Activated naive CD4-positive, alpha-beta T cell treated with anti-CD3 and anti-CD28 coated beads, Interleukin-2, amount 10 ng/mL, durations not matched to agents 7 days and 5 days (primary cell): ENCODE data around the gene DNASE1.
A peak's percentile ranks its signal among the peaks of the same experiment; 100 is the strongest.

Experiments used
- CTCF ChIA-PET: fragments of 350-600 bp; sonication (Branson Sonifier 250); formaldehyde crosslinking; loops from one replicate; lab custom pipeline; 2021; ENCODE audit warnings: antibody characterized with exemption; lab: Charles Lee
- DNase-seq: peaks from one replicate; pipeline ENCODE4 v3.0.0-alpha.2; 2020
- H3K27ac Mint-ChIP-seq: one replicate; pipeline ENCODE4 v1.8.0; 2021; ENCODE audit warnings: mild to moderate bottlenecking, moderate library complexity, mixed read lengths
- H3K27me3 Mint-ChIP-seq: one replicate; pipeline ENCODE4 v1.8.0; 2021; ENCODE audit warnings: mild to moderate bottlenecking, mixed read lengths
- H3K36me3 Mint-ChIP-seq: one replicate; pipeline ENCODE4 v1.8.0; 2021; ENCODE audit warnings: mixed read lengths
- H3K4me1 Mint-ChIP-seq: one replicate; pipeline ENCODE4 v1.8.0; 2021; ENCODE audit warnings: mixed read lengths
- H3K4me3 Mint-ChIP-seq: one replicate; pipeline ENCODE4 v1.8.0; 2021; ENCODE audit warnings: mild to moderate bottlenecking, moderate library complexity, mixed read lengths
- H3K9me3 Mint-ChIP-seq: one replicate; pipeline ENCODE4 v1.8.0; 2021; ENCODE audit warnings: mixed read lengths

Gene DNASE1

DNA sequence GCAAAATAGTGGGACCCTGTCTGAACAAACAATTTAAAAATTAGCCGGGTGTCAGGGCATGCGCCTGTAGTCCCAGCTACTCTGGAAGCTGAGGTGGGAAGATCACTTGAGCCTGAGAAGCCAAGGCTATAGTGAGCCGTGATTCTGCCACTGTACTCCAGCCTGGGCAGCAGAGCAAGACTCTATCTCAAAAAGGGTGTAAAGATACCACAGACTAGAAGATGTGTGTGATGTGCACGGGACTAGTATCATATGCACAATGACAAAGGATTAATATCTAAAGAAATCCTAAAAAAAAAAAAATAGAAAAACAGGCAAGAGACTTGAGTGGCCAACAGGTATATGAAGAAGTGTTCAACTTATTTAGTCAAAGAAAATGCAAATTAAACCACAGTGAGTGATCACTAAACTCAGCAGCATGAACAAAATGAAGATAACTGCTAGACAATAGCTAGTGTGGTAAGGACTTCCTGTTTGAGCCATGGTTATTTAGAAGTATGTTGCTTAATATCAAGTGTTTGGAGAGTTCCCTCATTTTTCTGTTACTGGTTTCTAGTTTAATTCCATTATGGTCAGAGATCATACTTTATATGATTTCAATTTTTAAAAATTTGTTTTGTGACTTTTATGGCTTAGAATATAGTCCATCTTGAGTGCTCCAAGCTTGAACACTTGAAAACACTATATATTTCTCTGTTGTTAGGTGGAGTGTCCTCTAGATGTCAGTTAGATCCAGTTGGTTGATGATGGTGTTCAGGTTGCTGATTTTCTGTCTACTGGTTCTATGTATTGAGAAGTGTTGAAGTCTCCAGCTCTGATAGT lies 28.4 kb upstream of the DNASE1 start:
- no peaks in the 10 kb centered on the region for H3K9me3 Mint-ChIP-seq
- peaks cover 2% of the 10 kb centered on the region for H3K36me3 Mint-ChIP-seq
- peak overlapping the region; percentile 74 for H3K27ac Mint-ChIP-seq
- DNase-seq = no peak
- no peak overlapping the region for H3K4me3 Mint-ChIP-seq
- no peaks in the 10 kb centered on the region for H3K27me3 Mint-ChIP-seq
- H3K4me1 Mint-ChIP-seq = peaks cover 22% of the 10 kb centered on the region
- CTCF ChIA-PET = interaction anchor here (0.7 to 1.9 kb wide), 17 partner anchors 11 to 628 kb away, joined by 3 to 11 read pairs (median 3); partner anchors contain the start of gene DNASE1

DNA sequence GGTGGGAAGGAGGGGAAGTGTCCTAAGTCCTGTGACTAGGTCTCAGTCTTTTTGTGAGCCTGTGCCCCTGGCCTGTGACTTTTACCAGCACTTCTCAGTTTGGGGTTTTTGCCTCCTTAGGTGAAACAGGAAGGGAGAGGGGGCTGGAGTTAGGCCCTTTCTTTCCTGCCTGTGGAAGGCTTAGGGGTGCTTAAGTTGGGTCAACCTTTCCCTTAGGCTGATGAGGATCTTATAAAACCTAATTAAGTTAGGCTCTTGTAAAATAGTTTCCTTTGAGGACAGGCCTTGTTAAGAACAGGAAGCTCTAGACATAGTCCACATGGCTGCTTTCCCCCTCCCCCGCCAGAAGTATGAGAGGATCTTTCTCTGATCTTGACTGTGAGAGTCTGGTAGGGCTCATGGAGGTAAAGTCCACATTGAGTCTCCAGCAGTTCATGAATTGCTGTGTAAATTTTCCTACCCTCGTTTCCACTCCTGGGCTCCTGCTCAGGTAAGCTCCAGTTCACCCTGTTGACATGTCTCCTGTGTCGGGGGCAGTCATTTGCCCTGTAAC lies 17.0 kb upstream of the DNASE1 start:
- Mint-ChIP-seq H3K4me1 (peaks cover 25% of the 10 kb centered on the region), H3K4me3 (no peak overlapping the region), H3K27ac (peak overlapping the region; percentile 85), H3K9me3 (no peaks in the 10 kb centered on the region), H3K27me3 (no peaks in the 10 kb centered on the region), H3K36me3 (peaks cover 11% of the 10 kb centered on the region)
- CTCF ChIA-PET = interaction anchor here (1.0 to 1.9 kb wide), 2 partner anchors 11 to 16 kb away, joined by 5 to 8 read pairs; no protein-coding TSS in a partner anchor
- DNase-seq = peak; percentile 66

DNA sequence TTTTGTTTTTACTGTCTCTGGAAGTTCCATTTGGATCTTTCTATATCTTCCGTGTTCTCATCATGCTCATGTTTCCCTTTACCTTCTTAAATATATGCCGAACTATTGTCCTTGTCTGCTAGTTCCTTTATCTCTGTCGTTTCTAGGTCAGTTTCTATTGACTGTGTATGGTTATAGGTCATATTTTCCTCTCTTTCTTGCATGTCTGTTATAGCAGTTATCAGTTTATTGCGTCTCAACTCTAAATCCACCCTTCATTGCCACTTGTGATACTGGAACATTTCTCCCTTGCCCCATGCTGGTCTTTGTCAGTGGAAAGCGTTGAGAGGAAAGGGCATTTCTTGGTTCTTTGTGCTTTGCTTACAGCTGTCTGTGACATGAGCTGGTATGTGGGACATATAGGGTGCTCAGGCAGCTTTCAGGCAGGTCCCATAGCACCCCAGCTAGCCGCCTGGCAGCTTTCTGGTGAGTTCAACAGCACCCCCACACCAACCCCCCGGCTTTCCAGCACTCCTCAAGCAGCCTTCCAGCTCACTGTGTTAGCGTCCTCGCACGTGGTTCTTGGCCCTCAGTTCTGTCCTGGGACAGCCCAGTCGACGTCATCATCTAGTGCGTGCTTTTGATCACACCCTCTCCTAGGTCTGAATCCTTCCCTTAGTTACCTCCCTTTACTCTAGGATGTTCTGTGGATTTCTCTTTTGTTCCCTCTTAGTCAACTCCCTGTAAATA lies 15.4 kb upstream of the DNASE1 start:
- Mint-ChIP-seq H3K4me3 (no peak overlapping the region), H3K9me3 (no peaks in the 10 kb centered on the region), H3K27me3 (no peaks in the 10 kb centered on the region), H3K27ac (no peak overlapping the region), H3K36me3 (peaks cover 11% of the 10 kb centered on the region), H3K4me1 (peaks cover 25% of the 10 kb centered on the region)
- CTCF ChIA-PET = interaction anchor here (1.3 kb wide), 1 partner anchor 23 kb away, joined by 4 read pairs; no protein-coding TSS in a partner anchor
- no peak for DNase-seq

DNA sequence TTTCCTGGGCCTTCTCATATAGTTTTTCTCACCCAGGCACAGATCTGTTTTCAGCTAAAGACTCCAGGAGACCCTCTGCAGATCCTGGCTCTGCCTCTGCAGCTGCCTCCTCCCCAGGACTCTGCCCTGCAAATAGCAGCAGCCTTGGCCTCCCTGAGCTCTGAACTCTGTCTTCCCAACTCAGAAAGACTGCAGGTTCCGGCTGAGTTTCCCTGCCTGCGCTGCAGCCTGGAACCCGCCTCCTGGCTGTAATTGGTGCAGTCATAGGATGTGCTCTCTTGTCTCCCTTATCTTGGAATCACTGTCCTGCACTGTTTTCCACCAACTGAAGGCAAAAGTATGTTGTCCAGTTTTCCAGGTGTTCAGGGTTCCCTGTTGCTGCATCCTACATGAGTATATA lies 14.3 kb upstream of the DNASE1 start:
- Mint-ChIP-seq H3K4me3 (no peak overlapping the region), H3K27me3 (no peaks in the 10 kb centered on the region), H3K36me3 (peaks cover 11% of the 10 kb centered on the region), H3K27ac (no peak overlapping the region), H3K9me3 (no peaks in the 10 kb centered on the region), H3K4me1 (peaks cover 25% of the 10 kb centered on the region)
- no peak for DNase-seq
- CTCF ChIA-PET = interaction anchor here (1.2 to 1.3 kb wide), 2 partner anchors 14 to 22 kb away, joined by 4 read pairs; no protein-coding TSS in a partner anchor

DNA sequence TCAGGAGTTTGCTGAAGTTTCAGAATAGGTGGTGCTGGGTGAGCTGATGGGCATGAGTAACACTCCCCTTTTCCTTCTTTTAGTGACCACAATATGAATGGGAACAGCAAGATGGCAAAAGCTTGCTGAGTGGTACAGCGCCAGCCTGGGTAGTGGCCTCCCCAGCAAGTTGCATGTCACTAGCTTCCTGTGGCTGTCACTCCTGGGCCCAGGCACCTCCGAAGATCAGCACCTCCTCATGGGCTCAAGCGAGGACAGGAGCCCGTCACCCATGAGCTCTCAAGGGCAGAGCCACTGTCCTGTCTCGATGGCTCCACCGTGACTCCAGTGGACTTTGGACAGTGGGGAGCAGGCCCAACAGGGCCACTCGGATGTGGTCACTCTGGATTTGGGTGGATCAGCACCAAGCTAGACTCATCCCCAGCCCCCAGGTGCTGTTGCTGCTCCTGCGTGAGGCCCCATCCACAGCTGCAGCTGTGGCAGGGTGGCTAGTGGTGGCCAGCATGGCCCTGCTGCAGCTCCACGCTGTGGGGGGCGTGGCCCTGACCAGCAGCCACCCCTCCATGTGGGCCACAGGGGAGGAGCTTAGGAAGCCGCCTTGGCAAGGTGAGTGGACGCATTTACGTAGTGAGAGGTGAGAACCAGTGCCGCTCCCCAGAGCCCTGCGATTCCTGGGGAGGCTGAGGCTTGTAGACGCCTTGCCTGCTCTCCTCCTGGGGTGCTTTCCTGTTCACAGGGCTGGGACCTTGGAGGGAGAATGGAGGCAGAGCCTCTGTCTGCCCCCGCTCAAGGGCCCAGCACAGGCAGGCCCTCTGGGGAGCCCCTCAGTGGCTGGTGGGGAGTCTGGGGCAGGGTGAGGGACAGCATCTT lies 13.6 kb upstream of the DNASE1 start:
- DNase-seq = no peak
- Mint-ChIP-seq H3K9me3 (no peaks in the 10 kb centered on the region), H3K27me3 (no peaks in the 10 kb centered on the region), H3K36me3 (peaks cover 13% of the 10 kb centered on the region), H3K4me3 (no peak overlapping the region), H3K4me1 (peaks cover 25% of the 10 kb centered on the region), H3K27ac (no peak overlapping the region)
- CTCF ChIA-PET = interaction anchor here (1.2 kb wide), 1 partner anchor 13 kb away, joined by 4 read pairs; no protein-coding TSS in a partner anchor

DNA sequence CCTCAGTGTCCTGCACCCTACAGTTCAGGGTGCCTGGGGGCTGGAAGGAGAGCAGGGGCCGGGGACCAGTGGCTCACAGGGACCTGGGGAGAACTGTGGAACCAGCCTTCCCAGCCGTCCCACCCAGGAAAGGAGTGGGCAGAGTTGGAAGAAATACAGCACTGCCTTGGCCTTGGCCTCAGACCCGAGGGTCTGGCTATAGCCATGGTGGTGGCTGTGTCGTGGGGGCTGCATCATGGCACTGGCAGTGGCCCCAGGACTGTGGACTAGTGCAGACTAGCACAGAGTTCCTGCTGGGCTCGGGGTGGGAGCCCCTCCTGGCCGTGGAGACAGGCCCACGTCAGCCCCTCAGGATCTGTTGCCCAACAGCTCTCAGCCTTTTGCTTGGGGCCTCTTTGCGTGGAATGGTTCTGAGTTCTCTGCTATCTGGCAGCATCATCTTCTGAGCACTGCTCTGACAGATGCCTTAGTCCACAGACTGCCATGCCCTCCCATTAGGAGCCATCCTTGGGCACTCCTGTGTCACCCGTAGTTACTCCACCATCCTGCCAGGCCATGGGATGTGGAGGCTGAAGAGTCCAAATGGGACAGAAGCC lies 12.6 kb upstream of the DNASE1 start:
- Mint-ChIP-seq H3K27ac (no peak overlapping the region), H3K4me3 (no peak overlapping the region), H3K36me3 (peaks cover 13% of the 10 kb centered on the region), H3K4me1 (peaks cover 17% of the 10 kb centered on the region), H3K27me3 (no peaks in the 10 kb centered on the region), H3K9me3 (no peaks in the 10 kb centered on the region)
- CTCF ChIA-PET = no interaction called here
- DNase-seq = no peak

DNA sequence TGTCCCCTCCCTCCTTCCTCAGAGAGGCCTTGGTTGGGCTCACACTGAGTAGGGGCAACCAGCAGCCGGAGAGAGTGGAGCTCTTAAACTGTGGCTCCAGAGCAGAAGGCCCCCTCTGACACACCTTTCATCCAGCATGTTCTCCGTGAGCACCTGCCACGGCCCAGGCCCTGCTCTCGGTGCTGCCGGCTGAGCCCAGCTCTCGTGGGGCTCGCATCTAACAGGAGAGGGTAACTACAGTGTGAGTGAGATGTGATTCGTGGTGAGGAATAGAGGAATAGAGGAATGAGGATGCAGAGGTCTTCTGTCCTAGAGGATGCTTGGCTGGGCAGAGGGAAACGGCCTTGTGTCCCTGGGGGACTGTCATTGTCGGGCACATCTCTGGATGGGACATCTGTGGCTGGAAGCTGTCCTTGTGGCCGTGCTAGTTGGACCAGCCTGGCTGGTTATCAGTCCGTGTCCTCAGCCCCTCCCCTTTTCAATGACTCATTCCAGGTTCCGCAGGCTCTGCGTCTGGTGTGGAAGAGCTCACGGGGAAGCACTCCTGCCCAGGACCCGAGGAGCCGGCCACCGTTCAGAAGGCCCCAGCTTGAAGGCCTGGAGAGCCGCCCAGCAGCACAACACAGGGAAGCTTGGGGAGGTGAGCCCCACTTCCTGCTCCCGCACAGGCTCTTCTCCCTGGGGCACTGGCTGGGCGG lies 11.9 kb upstream of the DNASE1 start:
- DNase-seq = no peak
- H3K4me3 Mint-ChIP-seq = no peak overlapping the region
- H3K9me3 Mint-ChIP-seq = no peaks in the 10 kb centered on the region
- peaks cover 11% of the 10 kb centered on the region for H3K4me1 Mint-ChIP-seq
- peaks cover 11% of the 10 kb centered on the region for H3K36me3 Mint-ChIP-seq
- H3K27ac Mint-ChIP-seq = no peak overlapping the region
- CTCF ChIA-PET = interaction anchor here (0.6 to 2.6 kb wide), 2 partner anchors 16 to 38 kb away, joined by 4 to 6 read pairs; no protein-coding TSS in a partner anchor
- H3K27me3 Mint-ChIP-seq = no peaks in the 10 kb centered on the region

DNA sequence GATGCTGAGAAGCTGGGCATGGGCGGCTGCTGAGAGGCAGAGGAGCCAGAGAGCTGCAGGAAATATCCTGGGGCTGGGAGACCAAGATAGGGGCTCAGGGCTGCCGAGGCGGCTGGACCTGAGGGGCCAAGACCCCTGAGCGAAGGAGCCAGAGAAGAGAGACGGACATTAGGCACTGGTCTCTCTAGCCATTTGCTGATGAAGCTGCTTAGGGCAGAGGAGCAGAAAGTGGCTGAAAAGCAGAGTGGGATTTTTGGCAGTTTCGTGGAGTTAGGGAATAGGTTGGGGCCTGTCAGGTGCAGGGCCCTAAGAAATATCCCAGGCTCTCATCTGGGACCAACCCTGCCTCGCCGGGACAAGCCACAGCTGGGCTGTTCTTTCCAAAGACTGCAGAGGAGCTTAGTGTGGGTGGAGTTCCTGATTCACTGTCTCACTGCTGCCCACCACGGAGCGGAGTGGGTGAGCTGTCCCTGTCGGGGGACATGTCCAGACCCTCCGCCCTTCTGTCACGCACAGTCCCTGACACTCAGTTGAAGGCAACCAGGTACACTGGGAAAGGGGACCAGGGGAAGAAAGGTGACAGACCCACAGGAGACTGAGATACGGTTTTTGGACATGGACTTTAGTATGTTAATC lies 11.3 kb upstream of the DNASE1 start:
- Mint-ChIP-seq H3K4me1 (peaks cover 5% of the 10 kb centered on the region), H3K9me3 (no peaks in the 10 kb centered on the region), H3K27me3 (no peaks in the 10 kb centered on the region), H3K27ac (no peak overlapping the region), H3K36me3 (peaks cover 11% of the 10 kb centered on the region), H3K4me3 (no peak overlapping the region)
- CTCF ChIA-PET = interaction anchor here (0.6 to 2.6 kb wide), 2 partner anchors 17 to 38 kb away, joined by 4 to 6 read pairs; no protein-coding TSS in a partner anchor
- no peak for DNase-seq

DNA sequence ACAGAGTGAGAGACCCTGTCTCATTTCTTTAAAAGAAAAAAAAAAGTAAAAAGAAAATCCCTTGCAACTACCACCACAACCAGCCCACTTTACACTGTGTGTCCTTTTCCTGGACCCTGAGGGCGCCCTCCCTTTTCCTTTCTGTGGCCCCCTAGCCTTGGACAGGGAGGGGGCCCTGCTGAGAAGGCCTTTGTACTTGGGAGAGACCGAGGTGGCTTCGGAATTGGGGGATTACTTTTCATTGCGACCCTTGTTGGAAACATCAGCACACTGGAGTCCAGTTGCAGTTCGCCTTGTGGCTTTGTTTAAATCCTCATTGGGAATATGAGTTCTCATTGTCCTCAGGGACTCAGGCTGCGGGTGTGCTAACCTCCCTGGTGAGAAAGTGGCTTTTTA lies 9.4 kb upstream of the DNASE1 start:
- CTCF ChIA-PET = interaction anchor here (2.4 to 2.6 kb wide), 2 partner anchors 10 to 19 kb away, joined by 6 to 8 read pairs; partner anchors contain the start of gene DNASE1
- DNase-seq = no peak
- no peaks in the 10 kb centered on the region for H3K9me3 Mint-ChIP-seq
- H3K4me3 Mint-ChIP-seq = no peak overlapping the region
- H3K4me1 Mint-ChIP-seq = no peaks in the 10 kb centered on the region
- H3K36me3 Mint-ChIP-seq = peaks cover 9% of the 10 kb centered on the region
- H3K27ac Mint-ChIP-seq = no peak overlapping the region
- H3K27me3 Mint-ChIP-seq = no peaks in the 10 kb centered on the region

DNA sequence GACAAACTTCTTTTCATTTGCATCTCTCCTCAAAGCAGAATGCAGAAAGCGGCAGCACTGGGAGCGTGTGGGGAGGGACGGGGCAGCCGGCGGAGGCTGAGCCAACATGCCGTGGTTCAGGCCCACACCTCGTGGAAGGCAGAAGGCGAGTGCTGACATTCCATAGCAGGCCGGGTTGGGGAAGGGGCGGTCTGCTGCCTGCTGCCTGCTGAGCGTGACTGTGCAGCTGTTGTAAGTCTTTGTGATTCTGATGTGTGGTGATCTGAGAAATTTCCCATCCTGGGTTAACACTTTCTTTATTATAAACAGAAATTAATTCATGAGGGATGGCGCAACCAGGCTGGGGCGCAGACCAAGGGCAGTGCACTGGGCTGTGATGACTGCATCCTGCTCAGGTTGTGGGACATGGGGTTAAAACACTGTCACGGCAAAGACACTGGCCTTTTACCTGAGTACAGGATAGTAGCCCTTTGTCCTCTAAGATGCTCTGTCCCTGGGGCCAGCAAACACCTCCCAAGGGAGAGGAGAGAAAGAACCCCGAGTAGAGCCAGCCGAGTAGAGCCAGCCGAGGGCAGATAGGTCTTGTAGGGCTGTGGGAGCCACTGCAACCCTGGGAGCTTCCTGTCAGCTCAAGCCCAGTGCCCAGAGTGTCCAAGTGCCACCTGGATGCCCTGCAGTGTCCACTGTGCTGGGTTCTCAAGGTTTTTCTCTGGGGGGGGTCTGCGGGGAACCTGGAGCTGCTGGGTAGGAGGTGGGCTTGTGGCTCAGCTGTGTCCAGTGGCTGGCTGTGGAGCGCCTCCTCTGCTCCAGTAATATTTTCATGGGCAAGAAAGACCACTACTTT lies 8.8 kb upstream of the DNASE1 start:
- CTCF ChIA-PET = interaction anchor here (2.4 kb wide), 1 partner anchor 9 kb away, joined by 8 read pairs; the partner anchor contains the start of gene DNASE1
- DNase-seq = no peak
- no peak overlapping the region for H3K27ac Mint-ChIP-seq

DNA sequence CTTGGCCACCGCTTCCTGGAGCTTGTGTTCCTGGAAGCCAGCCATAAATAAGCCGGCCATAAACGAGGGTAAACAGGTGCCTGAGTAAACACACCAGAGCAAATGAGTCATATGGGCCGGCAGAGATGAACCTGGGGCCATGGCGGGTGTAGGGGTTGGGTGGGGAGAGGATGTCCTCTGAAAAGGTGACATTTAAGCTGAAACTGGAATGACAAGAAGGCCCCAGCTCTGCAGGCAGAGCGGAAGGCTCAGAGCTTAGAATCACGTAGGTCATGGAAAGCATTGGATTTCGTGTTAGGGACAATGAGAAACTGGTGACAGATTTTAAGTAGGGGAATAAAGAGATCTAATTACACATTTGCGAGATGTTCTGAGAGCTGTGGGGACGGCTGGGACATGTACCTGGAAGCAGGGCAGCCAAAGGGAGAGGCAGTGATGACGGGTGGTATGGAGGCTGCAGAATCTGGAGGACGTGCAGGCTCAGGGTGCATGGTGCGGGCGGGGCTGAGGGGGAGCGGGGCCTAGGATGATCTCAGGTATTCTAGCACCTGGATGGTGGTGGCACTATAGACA lies 8.1 kb upstream of the DNASE1 start:
- Mint-ChIP-seq H3K27ac (no peak overlapping the region), H3K4me1 (no peaks in the 10 kb centered on the region), H3K36me3 (peaks cover 12% of the 10 kb centered on the region), H3K4me3 (no peak overlapping the region), H3K9me3 (no peaks in the 10 kb centered on the region), H3K27me3 (no peaks in the 10 kb centered on the region)
- peak; percentile 3 for DNase-seq
- CTCF ChIA-PET = interaction anchor here (2.4 kb wide), 1 partner anchor 8 kb away, joined by 8 read pairs; the partner anchor contains the start of gene DNASE1

More for the DNA sequence above, 8.8 kb upstream of the DNASE1 start:
- no peaks in the 10 kb centered on the region for H3K9me3 Mint-ChIP-seq
- no peaks in the 10 kb centered on the region for H3K27me3 Mint-ChIP-seq
- no peaks in the 10 kb centered on the region for H3K4me1 Mint-ChIP-seq
- peaks cover 9% of the 10 kb centered on the region for H3K36me3 Mint-ChIP-seq
- no peak overlapping the region for H3K4me3 Mint-ChIP-seq
